Fibroblast of peridontal ligament (primary cell): ENCODE results near the gene USHBP1.
A peak's percentile ranks its signal among the peaks of the same experiment; 100 is the strongest.

Experiments
- DNase-seq: peaks from one replicate; pipeline ENCODE4 v3.0.0-alpha.2; 2010; ENCODE audit errors: extremely low read depth

The USHBP1 gene

DNA sequence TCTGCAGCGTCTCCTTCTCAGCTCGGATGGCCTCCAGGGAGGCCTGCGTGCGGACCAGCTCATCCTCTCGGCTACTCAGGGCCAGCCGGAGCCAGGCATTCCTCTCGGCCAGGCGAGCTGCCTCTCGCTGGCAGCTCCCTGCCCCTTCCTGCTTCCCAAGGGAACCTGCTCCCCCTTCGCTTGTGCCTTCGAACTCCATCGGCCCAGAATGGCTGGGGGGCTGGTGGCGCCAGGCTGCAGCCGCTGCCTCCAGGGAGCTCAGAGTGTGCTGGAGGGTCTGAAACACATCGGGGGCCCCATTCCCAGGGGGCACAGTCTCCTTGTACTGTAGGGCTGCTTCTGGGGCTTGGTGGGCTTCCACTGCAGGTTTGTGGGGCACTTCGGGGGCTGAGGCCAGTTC is 2.0 kb downstream of the USHBP1 start:
- DNase-seq = no peak

GRCh38 chr19:17260842-17261325 is 3.7 kb downstream of the USHBP1 start:
- peak; percentile 62 for DNase-seq

- no peak for DNase-seq
Observed at GRCh38 chr19:17259934-17260333, 4.6 kb downstream of the USHBP1 start.

GRCh38 chr19:17259118-17259780 is 5.3 kb downstream of the USHBP1 start:
- no peak for DNase-seq

- DNase-seq = no peak
Observed at GRCh38 chr19:17256130-17256529, 8.4 kb downstream of the USHBP1 start.

DNA sequence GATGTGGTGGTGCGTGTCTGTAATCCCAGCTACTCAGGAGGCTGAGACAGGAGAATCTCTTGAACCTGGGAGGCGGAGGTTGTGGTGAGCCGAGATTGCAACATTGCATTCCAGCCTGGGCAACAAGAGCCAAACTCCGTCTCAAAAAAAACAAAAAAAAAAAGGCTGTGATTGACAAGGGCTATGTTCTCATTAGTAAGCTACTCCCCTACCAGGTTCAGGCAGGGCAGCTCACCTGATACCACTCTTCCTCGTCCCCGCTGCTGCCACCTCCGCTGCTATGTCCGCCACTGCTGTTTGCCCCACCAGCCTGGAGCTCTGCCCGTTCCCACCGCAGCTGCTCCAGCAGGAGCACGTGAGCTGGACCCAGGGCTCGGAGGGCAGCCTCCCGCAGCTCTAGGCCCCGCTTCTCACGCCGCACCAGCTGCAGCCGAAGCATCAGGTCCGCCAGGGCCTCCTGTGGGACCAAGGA is 9.4 kb downstream of the USHBP1 start:
- DNase-seq = no peak

DNA sequence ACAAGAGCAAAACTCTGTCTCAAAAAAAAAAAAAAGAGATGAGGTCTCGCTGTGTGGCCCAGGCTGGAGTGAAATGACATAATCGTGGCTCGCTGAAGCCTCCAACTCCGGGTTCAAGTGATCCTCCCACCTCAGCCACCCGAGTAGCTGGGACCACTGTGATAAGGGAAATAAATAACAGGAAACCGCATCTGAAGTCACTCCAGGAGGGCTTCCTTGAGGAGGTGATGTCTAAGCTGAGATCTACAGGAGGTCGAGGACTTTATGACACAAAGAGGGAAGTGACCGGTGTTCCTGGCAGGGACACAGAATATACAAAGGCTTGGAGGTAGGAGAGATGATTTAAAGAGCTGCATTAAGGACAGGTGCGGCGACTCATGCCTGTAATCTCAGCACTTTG is 9.9 kb downstream of the USHBP1 start:
- no peak for DNase-seq

DNA sequence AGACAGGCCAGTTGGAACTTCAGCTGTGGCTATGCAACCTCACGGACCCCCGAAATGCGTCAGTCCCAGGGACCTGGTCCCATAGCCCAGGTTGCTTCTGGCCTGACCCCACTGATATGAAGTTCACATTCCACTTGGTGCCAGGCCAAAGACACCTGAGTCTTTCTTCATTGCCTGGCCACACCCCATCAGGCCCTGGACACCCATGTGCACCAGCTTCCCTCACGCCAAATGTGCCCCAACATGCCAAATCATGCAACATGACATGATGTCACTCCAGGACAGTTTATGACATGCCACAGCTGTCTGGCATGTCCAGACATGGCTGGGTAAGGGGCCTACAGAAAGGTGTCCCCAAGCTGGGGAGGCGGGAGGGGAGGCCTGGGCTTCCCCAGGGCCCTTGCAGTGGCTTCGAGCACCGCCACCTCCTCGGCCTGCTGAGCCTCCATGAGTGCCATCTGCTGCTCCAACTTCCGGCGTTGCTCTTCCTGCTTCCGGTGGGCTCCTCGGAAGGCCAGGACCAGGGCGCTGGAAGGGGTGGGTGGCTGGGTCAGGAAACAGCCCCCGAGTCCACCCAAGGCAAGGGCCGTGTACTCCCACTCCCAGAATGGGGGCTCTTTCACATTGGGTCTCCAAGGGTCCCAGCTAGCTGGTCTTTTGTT is 14.5 kb downstream of the USHBP1 start:
- no peak for DNase-seq

GRCh38 chr19:17248011-17248776 is 16.4 kb downstream of the USHBP1 start:
- DNase-seq = no peak

DNA sequence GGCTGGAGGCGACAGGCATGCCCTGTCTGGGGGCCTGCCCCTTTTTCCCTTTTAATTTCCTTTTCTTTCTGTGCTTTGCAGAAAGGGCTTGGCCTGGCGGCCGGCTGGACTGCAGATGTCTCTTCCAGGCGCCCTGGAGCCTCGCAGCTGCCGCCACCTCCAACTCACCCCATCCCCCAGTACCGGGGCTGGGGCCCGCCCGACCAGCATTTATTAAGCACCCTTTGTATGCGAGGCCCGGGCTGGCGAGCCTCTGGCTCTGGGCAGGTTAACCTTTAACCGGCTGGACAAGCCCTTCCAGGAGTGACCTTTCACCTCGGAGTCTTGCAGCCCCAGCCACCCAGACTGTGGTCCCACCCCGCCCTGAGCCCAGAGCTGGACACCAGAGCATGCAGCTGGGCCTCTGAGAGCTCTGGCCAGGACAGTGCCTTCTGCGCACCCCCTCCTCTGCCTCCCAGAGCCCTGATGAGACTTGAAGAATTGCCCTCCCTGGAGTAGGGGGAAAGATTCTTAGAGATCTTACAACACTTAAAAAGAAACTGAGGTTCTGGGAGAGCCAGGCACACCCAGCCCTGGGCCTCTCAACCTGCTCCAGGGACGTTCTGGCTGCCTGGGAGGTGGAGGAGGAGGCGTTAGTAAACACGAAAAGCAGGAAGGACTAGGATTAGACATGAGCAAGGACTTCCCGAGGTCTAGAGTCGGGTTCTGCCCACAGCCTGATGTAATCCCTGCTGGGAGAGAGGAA is 17.7 kb downstream of the USHBP1 start:
- DNase-seq = peak; percentile 26

- DNase-seq = no peak
Observed at GRCh38 chr19:17245535-17245984, 19.0 kb downstream of the USHBP1 start, which contains the start of gene NR2F6. TSS of gene NR2F6 (minus strand) at chr19:17245919. CDS start at chr19:17245220, 699 bp downstream.

GRCh38 chr19:17244618-17245534 is 19.7 kb downstream of the USHBP1 start:
- no peak for DNase-seq

- DNase-seq = peak; percentile 46
Observed at GRCh38 chr19:17243830-17244617, 20.5 kb downstream of the USHBP1 start.

GRCh38 chr19:17243211-17243829 is 21.2 kb downstream of the USHBP1 start:
- no peak for DNase-seq

DNA sequence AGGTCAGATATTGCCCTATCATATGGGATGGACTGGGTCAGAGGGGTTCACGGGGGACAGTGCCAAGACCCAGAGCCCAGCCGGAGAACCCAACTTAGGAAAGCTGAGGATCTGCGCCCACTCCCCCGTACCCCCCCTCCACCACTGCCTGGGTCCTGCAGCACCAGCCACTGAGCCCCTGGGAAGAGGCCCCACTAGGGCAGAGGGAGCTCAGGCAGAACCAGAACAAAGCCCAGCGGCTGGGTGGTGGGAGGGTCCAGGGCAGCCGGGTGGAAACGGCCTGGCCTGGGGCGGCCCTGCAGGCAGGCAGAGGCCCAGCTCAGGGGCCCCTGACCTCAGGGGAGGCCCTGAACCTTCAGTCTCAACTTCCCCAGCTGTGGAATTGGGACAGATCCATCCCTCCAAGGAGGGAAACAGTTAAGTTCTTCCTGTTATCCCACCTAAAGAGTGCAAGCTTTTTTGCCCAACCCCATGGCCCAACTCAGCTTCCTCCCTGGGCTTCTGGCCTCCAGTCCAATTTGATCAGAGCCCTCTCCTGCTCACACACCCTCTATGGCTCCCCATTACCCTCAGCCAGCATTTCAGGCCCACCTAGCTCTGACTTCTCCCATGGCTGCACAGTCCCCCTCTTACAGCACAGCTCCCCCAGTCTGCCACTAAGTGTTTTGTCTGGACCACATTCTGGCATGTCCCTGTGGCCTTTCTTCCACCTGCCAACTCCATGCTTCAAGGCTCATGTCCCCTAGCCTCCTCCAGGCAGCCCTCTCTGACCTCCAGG is 21.9 kb downstream of the USHBP1 start:
- no peak for DNase-seq

- DNase-seq = no peak
Observed at GRCh38 chr19:17240826-17241399, 23.6 kb downstream of the USHBP1 start.

DNA sequence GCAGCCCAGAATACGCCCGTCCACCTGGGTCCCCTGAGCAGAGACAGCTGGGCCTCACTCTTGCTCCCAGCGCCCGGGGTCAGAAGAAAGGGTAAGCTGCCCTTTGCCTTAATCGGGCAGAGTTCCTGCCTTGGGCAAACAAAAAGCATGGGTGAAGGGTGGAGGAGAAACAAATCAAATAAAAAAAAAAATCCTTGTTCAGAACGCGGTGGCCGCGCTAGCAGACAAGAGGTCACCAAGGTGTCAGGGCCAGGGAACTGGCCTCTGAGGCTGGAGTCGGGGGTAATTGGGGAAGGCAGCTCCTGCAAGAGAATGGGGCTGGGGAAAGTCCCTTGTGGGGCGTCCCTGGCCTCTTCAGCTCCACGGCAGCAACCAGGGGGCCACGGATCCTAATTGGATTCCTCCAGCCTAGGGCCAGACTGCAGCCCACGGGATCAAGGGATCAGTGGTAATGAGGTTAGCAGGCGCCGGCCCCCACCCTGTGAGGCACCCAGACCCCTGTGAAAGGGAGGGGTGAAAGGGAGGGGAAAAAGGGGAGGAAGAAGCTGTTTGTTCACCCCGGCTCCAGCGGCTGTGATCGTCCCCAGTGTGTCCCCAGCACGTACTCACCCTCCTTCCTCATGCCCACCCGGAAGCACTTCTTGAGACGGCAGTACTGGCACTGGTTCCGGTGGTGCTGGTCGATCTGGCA is 24.3 kb downstream of the USHBP1 start:
- DNase-seq = no peak
